D341Med (cell line): Measurements from ENCODE around the gene MEGF6.

Source experiments
- DNase-seq: peaks from one replicate; pipeline ENCODE4 v3.0.0; 2012; ENCODE audit warnings: low spot score

MEGF6 gene

GRCh38 chr1:3645666-3646355, 34.5 kb upstream of the MEGF6 start:
- no peak for DNase-seq

GRCh38 chr1:3645247-3645646, 33.9 kb upstream of the MEGF6 start:
- no peak for DNase-seq

GRCh38 chr1:3644273-3644672, 33.0 kb upstream of the MEGF6 start:
- DNase-seq: no peak

- no peak for DNase-seq
Measured at GRCh38 chr1:3642919-3643675, 31.8 kb upstream of the MEGF6 start.

GRCh38 chr1:3641816-3642215, 30.5 kb upstream of the MEGF6 start:
- DNase-seq: no peak

- DNase-seq: no peak
Measured at GRCh38 chr1:3641046-3641760, 29.9 kb upstream of the MEGF6 start.

- no peak for DNase-seq
Measured at GRCh38 chr1:3640121-3640837, 29.0 kb upstream of the MEGF6 start.

GRCh38 chr1:3639397-3639911, 28.1 kb upstream of the MEGF6 start:
- no peak for DNase-seq

GRCh38 chr1:3638676-3639075, 27.4 kb upstream of the MEGF6 start:
- no peak for DNase-seq

- no peak for DNase-seq
Measured at GRCh38 chr1:3638027-3638426, 26.7 kb upstream of the MEGF6 start.

GRCh38 chr1:3636531-3636930, 25.2 kb upstream of the MEGF6 start:
- no peak for DNase-seq

GRCh38 chr1:3636080-3636479, 24.8 kb upstream of the MEGF6 start:
- no peak for DNase-seq

GRCh38 chr1:3634059-3634800, 22.9 kb upstream of the MEGF6 start:
- DNase-seq: no peak

- no peak for DNase-seq
Measured at GRCh38 chr1:3633344-3634058, 22.2 kb upstream of the MEGF6 start.

- DNase-seq: no peak
Measured at GRCh38 chr1:3632716-3633343, 21.5 kb upstream of the MEGF6 start.

GRCh38 chr1:3632298-3632697, 21.0 kb upstream of the MEGF6 start:
- no peak for DNase-seq

- DNase-seq: no peak
Measured at GRCh38 chr1:3631320-3632260, 20.3 kb upstream of the MEGF6 start.

- DNase-seq: no peak
Measured at GRCh38 chr1:3630914-3631313, 19.6 kb upstream of the MEGF6 start.

- DNase-seq: no peak
Measured at GRCh38 chr1:3630161-3630611, 18.9 kb upstream of the MEGF6 start.
